ENCODE results near the gene MOB3C.

MOB3C gene

GRCh38 chr1:46605232-46605631, 11.4 kb downstream of the MOB3C start:
- DNase-seq (ENCODE audit: low spot score), result peak; percentile 19

GRCh38 chr1:46603858-46604549, 12.6 kb downstream of the MOB3C start, which contains the start of gene MKNK1:
Gene MKNK1, minus strand, starts transcription at chr1:46604268. Its CDS starts 20,941 bp downstream, at chr1:46583327.
- peak; percentile 99 for DNase-seq (ENCODE audit: low spot score)

GRCh38 chr1:46603481-46603857, 13.1 kb downstream of the MOB3C start:
- DNase-seq (ENCODE audit: low spot score), result no peak

GRCh38 chr1:46601257-46602007, 15.2 kb downstream of the MOB3C start:
- DNase-seq (ENCODE audit: low spot score), result no peak

GRCh38 chr1:46599059-46599970, 17.3 kb downstream of the MOB3C start:
- DNase-seq (ENCODE audit: low spot score), result no peak

GRCh38 chr1:46596846-46597245, 19.8 kb downstream of the MOB3C start:
- DNase-seq (ENCODE audit: low spot score), result no peak

- no peak for DNase-seq (ENCODE audit: low spot score)
Observed at GRCh38 chr1:46596036-46596435, 20.6 kb downstream of the MOB3C start.

- DNase-seq (ENCODE audit: low spot score), result peak; percentile 17
Observed at GRCh38 chr1:46595127-46595526, 21.5 kb downstream of the MOB3C start.

GRCh38 chr1:46594063-46594462, 22.5 kb downstream of the MOB3C start:
- DNase-seq (ENCODE audit: low spot score), result no peak

- no peak for DNase-seq (ENCODE audit: low spot score)
Observed at GRCh38 chr1:46592823-46593222, 23.8 kb downstream of the MOB3C start.

- DNase-seq (ENCODE audit: low spot score), result no peak
Observed at GRCh38 chr1:46589529-46589928, 27.1 kb downstream of the MOB3C start.

- DNase-seq (ENCODE audit: low spot score), result no peak
Observed at GRCh38 chr1:46587069-46587468, 29.5 kb downstream of the MOB3C start.

GRCh38 chr1:46585312-46585938, 31.2 kb downstream of the MOB3C start:
- DNase-seq (ENCODE audit: low spot score), result no peak

GRCh38 chr1:46583494-46583893, 33.1 kb downstream of the MOB3C start:
- no peak for DNase-seq (ENCODE audit: low spot score)

GRCh38 chr1:46582972-46583371, 33.6 kb downstream of the MOB3C start:
- no peak for DNase-seq (ENCODE audit: low spot score)

GRCh38 chr1:46581681-46582455, 34.7 kb downstream of the MOB3C start:
- DNase-seq (ENCODE audit: low spot score), result peak; percentile 9

- DNase-seq (ENCODE audit: low spot score), result no peak
Observed at GRCh38 chr1:46580140-46580903, 36.3 kb downstream of the MOB3C start.

- no peak for DNase-seq (ENCODE audit: low spot score)
Observed at GRCh38 chr1:46577671-46578070, 38.9 kb downstream of the MOB3C start.

- DNase-seq (ENCODE audit: low spot score), result no peak
Observed at GRCh38 chr1:46576596-46576995, 40.0 kb downstream of the MOB3C start.

GRCh38 chr1:46575778-46576177, 40.8 kb downstream of the MOB3C start:
- no peak for DNase-seq (ENCODE audit: low spot score)
